OCI-LY1 (cell line): ENCODE results near the gene SLMAP.

Source experiments
- CTCF ChIP-seq: fragments of 200-600 bp; sonication (generic), shearing (Covaris generic); IDR thresholded peaks from 2 replicates; pipeline ENCODE4 v1.5.1; 2017; ENCODE audit warnings: mild to moderate bottlenecking, antibody characterized with exemption, low read length, moderate library complexity, mixed read lengths
- EZH2 ChIP-seq: fragments of 200-600 bp; sonication (generic), shearing (Covaris generic); IDR thresholded peaks from 2 replicates; pipeline ENCODE4 v1.8.0; 2017; ENCODE audit warnings: borderline replicate concordance, mixed run types, mild to moderate bottlenecking, antibody characterized with exemption, low read length, moderate library complexity, mixed read lengths

DNA sequence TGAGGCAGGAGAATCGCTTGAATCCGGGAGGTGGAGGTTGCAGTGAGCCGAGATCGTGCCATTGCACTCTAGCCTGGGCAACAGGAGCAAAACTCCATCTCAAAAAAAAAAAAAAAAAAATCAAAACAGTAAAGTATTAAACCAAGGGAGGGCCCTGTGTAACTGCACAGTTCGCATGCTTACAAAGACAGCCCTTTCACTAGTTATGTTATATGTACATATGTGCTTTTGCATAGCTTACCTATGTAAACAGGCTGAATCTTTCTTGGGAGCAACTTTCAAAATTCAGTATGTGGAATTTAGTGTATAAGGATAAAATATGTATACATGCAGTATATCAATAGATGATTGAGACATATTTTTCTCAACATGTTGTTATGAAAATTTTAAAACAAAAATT is 16.1 kb upstream of the SLMAP start:
- TF ChIP-seq CTCF (no peak), EZH2 (no peak)
